ENCODE results near the gene WNT2B. TPM values are rescaled to one million over a fixed set of nuclear protein-coding genes. Genes with fewer than 3 reads are reported as not detected.

Gene WNT2B
- total and polyA plus RNA-seq, 2 donors (not counting 3 experiments of a cell fraction or from before 2014, with no cell fraction given): 1.5 to 3.6 TPM

DNA sequence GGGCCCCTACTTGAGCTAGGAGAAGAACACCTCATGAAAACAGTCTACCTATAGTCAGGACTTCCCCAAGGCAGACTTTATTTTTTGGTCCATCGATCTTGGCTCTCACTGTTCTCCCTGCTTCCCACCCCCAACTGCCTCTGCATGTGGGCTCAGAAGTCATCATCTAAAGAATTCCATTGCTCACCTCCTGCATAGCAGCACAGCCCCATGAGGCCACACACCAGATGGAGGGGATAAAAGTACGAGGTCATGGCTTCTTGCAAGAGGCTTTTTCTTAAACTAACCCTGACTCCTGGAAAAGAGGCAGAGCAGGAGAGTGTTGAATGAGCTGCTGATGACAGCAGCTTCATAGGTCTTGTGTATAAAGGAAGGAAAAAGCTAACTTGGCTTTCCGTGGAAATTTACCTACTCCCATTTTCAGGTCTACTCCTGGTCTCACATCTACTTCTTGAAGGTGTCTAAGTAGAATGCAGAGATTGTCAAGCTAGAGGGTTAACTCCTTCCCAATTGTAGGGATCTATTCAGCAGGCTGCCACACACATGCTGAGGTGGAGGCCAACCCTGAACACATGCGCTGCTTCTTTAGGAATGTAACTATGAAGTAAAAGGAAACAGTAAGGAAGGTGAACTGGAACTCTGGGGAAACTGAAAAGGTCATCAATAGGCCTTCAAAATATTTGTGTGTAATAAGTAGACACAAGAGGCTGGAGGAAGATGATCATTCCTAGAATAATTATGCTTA lies 18.7 kb downstream of the WNT2B start:
- FAIRE-seq (no peak), DNase-seq (ENCODE audit: low read depth, low spot score) (no peak)
- no peak overlapping the region for H3K27ac ChIP-seq (ENCODE audit: insufficient read depth, low read depth, low read length)
- H3K36me3 ChIP-seq (ENCODE audit: control insufficient read depth in 2 of 2, extremely low read depth in 1 of 2, insufficient read depth in 2 of 2, low read length in 2 of 2): peaks cover 2 to 5% of the 10 kb centered on the region in 2 experiments
- H3K79me2 ChIP-seq (ENCODE audit: control insufficient read depth, insufficient read depth, low read length): no peaks in the 10 kb centered on the region
- TF ChIP-seq, protein P1, sequence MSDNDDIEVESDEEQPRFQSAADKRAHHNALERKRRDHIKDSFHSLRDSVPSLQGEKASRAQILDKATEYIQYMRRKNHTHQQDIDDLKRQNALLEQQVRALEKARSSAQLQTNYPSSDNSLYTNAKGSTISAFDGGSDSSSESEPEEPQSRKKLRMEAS (IDR thresholded peaks at IDR 0.05; ENCODE audit: insufficient read depth, insufficient read length): no peak
- TF ChIP-seq POLR2A (IDR thresholded peaks at IDR 0.05; ENCODE audit: low read depth, low read length) (no peak), POLR2AphosphoS5 (IDR thresholded peaks at IDR 0.05; ENCODE audit: insufficient read depth, low read depth, low read length) (no peak), MYC (IDR thresholded peaks at IDR 0.05; ENCODE audit: low read depth, low read length) (no peak), FOS (IDR thresholded peaks at IDR 0.05; ENCODE audit: borderline replicate concordance, insufficient read depth, low read length) (no peak), JUN (IDR thresholded peaks at IDR 0.05; ENCODE audit: borderline replicate concordance, insufficient read depth, insufficient read length, low read depth) (no peak), GATA2 (IDR thresholded peaks at IDR 0.05; ENCODE audit: insufficient read depth, insufficient read length, low read depth, low read length) (no peak), EZH2 (IDR thresholded peaks at IDR 0.05; ENCODE audit: borderline replicate concordance, low read depth, low read length, severe bottlenecking) (no peak)
- TF ChIP-seq, protein P2, sequence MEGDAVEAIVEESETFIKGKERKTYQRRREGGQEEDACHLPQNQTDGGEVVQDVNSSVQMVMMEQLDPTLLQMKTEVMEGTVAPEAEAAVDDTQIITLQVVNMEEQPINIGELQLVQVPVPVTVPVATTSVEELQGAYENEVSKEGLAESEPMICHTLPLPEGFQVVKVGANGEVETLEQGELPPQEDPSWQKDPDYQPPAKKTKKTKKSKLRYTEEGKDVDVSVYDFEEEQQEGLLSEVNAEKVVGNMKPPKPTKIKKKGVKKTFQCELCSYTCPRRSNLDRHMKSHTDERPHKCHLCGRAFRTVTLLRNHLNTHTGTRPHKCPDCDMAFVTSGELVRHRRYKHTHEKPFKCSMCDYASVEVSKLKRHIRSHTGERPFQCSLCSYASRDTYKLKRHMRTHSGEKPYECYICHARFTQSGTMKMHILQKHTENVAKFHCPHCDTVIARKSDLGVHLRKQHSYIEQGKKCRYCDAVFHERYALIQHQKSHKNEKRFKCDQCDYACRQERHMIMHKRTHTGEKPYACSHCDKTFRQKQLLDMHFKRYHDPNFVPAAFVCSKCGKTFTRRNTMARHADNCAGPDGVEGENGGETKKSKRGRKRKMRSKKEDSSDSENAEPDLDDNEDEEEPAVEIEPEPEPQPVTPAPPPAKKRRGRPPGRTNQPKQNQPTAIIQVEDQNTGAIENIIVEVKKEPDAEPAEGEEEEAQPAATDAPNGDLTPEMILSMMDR (IDR thresholded peaks at IDR 0.05; ENCODE audit: extremely low read depth in 1 of 2, insufficient read depth in 1 of 2, low read depth in 1 of 2, low read length in 2 of 2): no peak
- H2AFZ ChIP-seq (ENCODE audit: low read depth, low read length): no peak overlapping the region
- no peak overlapping the region for H3K4me3 ChIP-seq (replicated peaks in 1 of 3; ENCODE audit: insufficient read depth in 1 of 3, low read depth in 1 of 3, low read length in 3 of 3)
- H3K27me3 ChIP-seq (ENCODE audit: control insufficient read depth in 2 of 2, insufficient read depth in 2 of 2, low read length in 2 of 2): no peaks in the 10 kb centered on the region
- intact Hi-C loops (cut with micrococcal nuclease): no loop called here
- no peak overlapping the region for H3K4me2 ChIP-seq (ENCODE audit: insufficient read depth, low read length)
- no TSS peak for BruUV-seq (replicated peaks)
- no peaks in the 10 kb centered on the region for H4K20me1 ChIP-seq (replicated peaks; ENCODE audit: control insufficient read depth, extremely low read depth, insufficient read depth, low read length)
- dilution Hi-C loops (cut with MboI; ENCODE audit: extremely low pct_ligation_motif_present, low sequenced_read_pairs): no loop called here
- H3K9me1 ChIP-seq (replicated peaks; ENCODE audit: control insufficient read depth, extremely low read depth, insufficient read depth, low read length): no peaks in the 10 kb centered on the region
- H3K4me1 ChIP-seq (ENCODE audit: control insufficient read depth, extremely low read depth, insufficient read depth, low read length): no peaks in the 10 kb centered on the region
- POLR2A ChIA-PET: no interaction called here
- CTCF ChIA-PET: interaction anchor here (1.0 to 2.1 kb wide), 2 partner anchors 12 to 26 kb away, joined by 5 to 10 read pairs; no protein-coding TSS in a partner anchor
- H3K9ac ChIP-seq (replicated peaks; ENCODE audit: extremely low read depth, insufficient read depth, low read length): no peak overlapping the region
- no peaks in the 10 kb centered on the region for H3K9me3 ChIP-seq (replicated peaks; ENCODE audit: control insufficient read depth, insufficient read depth, low read length)
